Measurements from ENCODE around the gene MRGPRD. TPM values are rescaled to one million over a fixed set of nuclear protein-coding genes. Genes with fewer than 3 reads are reported as not detected.

The MRGPRD gene
- total RNA-seq, 1 experiment from 2014 or later: not detected

DNA sequence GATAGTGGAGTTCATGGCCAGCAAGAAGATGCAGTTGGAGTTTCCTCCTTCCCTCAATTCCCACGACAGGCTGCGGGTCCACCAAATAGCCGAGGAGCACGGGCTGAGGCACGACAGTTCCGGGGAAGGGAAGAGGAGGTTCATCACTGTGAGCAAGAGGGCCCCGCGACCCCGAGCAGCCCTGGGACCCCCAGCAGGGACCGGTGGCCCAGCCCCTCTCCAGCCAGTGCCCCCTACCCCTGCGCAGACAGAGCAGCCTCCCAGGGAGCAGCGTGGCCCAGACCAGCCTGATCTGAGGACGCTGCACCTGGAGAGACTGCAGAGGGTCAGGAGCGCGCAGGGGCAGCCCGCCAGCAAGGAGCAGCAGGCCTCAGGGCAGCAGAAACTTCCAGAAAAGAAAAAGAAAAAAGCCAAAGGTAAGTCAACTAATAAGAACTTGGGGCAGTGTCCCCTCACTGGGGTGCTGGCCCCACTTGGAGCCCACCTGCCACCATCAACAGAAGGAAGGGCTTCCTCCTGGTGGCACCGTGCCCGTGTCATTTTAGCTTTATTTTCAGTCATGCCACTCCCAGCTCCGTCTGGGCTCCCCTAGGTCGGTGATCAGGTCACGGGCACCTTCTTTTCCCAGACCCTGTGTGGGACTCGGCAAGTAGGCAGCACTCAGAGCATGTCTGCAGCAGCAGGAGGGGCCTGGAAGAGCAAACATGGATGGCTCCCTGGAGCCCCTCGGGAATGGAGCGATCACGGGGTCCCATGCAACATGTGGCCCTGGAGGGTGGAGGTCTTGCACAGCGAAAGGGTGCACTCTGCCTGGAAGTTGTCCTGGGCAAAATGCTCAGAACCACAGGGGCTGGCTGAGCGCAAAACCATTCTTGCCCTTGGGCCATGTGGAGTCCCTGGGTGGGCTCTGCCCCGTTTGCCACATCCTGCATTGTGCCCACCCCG is 43.8 kb downstream of the MRGPRD start:
- ATAC-seq: no peak
- Histone ChIP-seq H3K4me1 (ENCODE audit: control insufficient read depth in 1 of 2, insufficient read depth in 2 of 2, low read length in 2 of 2) (no peaks in the 10 kb centered on the region), H3K27ac (ENCODE audit: low read depth, low read length) (no peak overlapping the region), H3K4me2 (ENCODE audit: low read length) (no peak overlapping the region), H3K27me3 (ENCODE audit: insufficient read depth, low read length) (no peaks in the 10 kb centered on the region), H3K4me3 (replicated peaks in 1 of 2; ENCODE audit: low read depth in 1 of 2, low read length in 2 of 2) (no peak overlapping the region), H2AFZ (ENCODE audit: low read depth, low read length, poor library complexity, severe bottlenecking) (no peak overlapping the region), H3K79me2 (ENCODE audit: insufficient read depth, low read length) (no peaks in the 10 kb centered on the region), H3K36me3 (ENCODE audit: control insufficient read depth in 1 of 2, insufficient read depth in 2 of 2, low read length in 2 of 2) (peaks cover 11 to 16% of the 10 kb centered on the region in 2 experiments; a peak in 2 of 4 replicates), H3K9me2 (ENCODE audit: insufficient read depth) (no peaks in the 10 kb centered on the region), H3K9me3 (ENCODE audit: control insufficient read depth in 1 of 2, insufficient read depth in 1 of 2, low read depth in 1 of 2, low read length in 2 of 2) (no peaks in the 10 kb centered on the region), H3K9ac (ENCODE audit: low read length) (no peak overlapping the region), H4K20me1 (ENCODE audit: insufficient read depth) (no peaks in the 10 kb centered on the region)
- ChIA-PET POLR2A (no interaction called here), RAD21 (ENCODE audit: low non-redundant PET in 1 of 2, low total read pairs in 2 of 2, uncharacterized antibody in 2 of 2, unreplicated experiment in 2 of 2) (no interaction called here), CTCF (no interaction called here)
- no peak for DNase-seq (ENCODE audit: low read depth, low spot score)
- TF ChIP-seq SIN3A (IDR thresholded peaks at IDR 0.05; ENCODE audit: low read depth) (no peak), POLR2A (IDR thresholded peaks at IDR 0.05; ENCODE audit: borderline replicate concordance, extremely low read depth, insufficient read depth, insufficient read length) (no peak), YY1 (IDR thresholded peaks at IDR 0.05; ENCODE audit: extremely low read depth, insufficient replicate concordance, low read depth, low read length) (no peak), FOSL1 (IDR thresholded peaks at IDR 0.05; ENCODE audit: low read depth) (no peak), TCF7L2 (IDR thresholded peaks at IDR 0.05; ENCODE audit: borderline replicate concordance, extremely low read depth, insufficient read depth, insufficient read length) (no peak), RAD21 (IDR thresholded peaks at IDR 0.05; ENCODE audit: low read depth) (no peak), CEBPB (IDR thresholded peaks at IDR 0.05; ENCODE audit: low read depth) (no peak), EZH2 (IDR thresholded peaks at IDR 0.05) (no peak), ELF1 (IDR thresholded peaks at IDR 0.05; ENCODE audit: borderline replicate concordance, low read depth) (no peak), ZFX (IDR thresholded peaks at IDR 0.05) (no peak), SRF (IDR thresholded peaks at IDR 0.05; ENCODE audit: low read depth) (no peak), SP1 (IDR thresholded peaks at IDR 0.05; ENCODE audit: low read depth) (no peak)
- TF ChIP-seq, protein P1, sequence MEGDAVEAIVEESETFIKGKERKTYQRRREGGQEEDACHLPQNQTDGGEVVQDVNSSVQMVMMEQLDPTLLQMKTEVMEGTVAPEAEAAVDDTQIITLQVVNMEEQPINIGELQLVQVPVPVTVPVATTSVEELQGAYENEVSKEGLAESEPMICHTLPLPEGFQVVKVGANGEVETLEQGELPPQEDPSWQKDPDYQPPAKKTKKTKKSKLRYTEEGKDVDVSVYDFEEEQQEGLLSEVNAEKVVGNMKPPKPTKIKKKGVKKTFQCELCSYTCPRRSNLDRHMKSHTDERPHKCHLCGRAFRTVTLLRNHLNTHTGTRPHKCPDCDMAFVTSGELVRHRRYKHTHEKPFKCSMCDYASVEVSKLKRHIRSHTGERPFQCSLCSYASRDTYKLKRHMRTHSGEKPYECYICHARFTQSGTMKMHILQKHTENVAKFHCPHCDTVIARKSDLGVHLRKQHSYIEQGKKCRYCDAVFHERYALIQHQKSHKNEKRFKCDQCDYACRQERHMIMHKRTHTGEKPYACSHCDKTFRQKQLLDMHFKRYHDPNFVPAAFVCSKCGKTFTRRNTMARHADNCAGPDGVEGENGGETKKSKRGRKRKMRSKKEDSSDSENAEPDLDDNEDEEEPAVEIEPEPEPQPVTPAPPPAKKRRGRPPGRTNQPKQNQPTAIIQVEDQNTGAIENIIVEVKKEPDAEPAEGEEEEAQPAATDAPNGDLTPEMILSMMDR (IDR thresholded peaks at IDR 0.05 in 2 of 3, conservative IDR thresholded peaks at IDR 0.05 in 1 of 3; ENCODE audit: borderline replicate concordance in 1 of 3, insufficient read depth in 1 of 3, low read depth in 2 of 3, low read length in 2 of 3): no peak
- BruUV-seq (replicated peaks): no TSS peak
- intact Hi-C loops (cut with micrococcal nuclease): no loop called here

All from HCT116 (cell line).